ENCODE measurements around the gene CCL25.

DNA sequence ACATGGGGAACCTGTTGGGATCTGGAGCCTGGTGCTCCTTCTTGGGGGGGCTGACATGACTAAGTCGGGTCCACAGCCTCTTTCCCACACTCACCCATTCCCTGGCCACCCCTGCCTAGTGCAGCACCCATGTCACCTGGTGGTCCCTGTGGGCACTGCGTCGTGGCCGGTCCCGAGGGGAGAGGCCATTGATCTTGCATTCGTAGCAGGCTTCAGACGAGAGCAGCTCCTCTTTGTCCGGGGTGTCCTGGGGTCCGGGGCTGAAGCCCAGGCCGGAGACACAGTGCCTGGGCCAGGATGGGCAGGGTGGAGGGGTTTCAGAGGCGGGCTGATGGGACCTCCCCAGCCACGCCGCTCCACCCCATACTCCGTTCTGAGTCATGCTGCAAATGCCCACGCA lies 19.4 kb downstream of the CCL25 start:
- no peak for TF ChIP-seq CTCF (IDR thresholded peaks at IDR 0.05)
- no peak for TF ChIP-seq POLR2A (IDR thresholded peaks at IDR 0.05)

Data from uterus (tissue), 2 donors.